HS-27A (cell line): ENCODE measurements around the gene PRR23E.
A peak's percentile ranks its signal among the peaks of the same experiment; 100 is the strongest.

ENCODE experiments used
- DNase-seq: peaks from one replicate; pipeline ENCODE4 v3.0.0-alpha.2; 2012; ENCODE audit warnings: low read depth, missing footprints

Gene PRR23E

GRCh38 chr3:127209840-127210653 is 17.1 kb downstream of the PRR23E start:
- no peak for DNase-seq

GRCh38 chr3:127210654-127210943 is 17.7 kb downstream of the PRR23E start:
- DNase-seq: no peak

- DNase-seq: no peak
These were observed 18.5 kb downstream of the PRR23E start for GRCh38 chr3:127211118-127212060.

- DNase-seq: no peak
These were observed 19.3 kb downstream of the PRR23E start for GRCh38 chr3:127212231-127212630.

GRCh38 chr3:127212711-127213110 is 19.8 kb downstream of the PRR23E start:
- no peak for DNase-seq

- DNase-seq: no peak
These were observed 20.5 kb downstream of the PRR23E start for GRCh38 chr3:127213381-127213918.

- DNase-seq: no peak
These were observed 22.0 kb downstream of the PRR23E start for GRCh38 chr3:127214975-127215374.

GRCh38 chr3:127215714-127216414 is 22.9 kb downstream of the PRR23E start:
- DNase-seq: no peak

- DNase-seq: no peak
These were observed 23.7 kb downstream of the PRR23E start for GRCh38 chr3:127216415-127217261.

- peak; percentile 29 for DNase-seq
These were observed 24.9 kb downstream of the PRR23E start for GRCh38 chr3:127217596-127218453.

GRCh38 chr3:127218454-127218922 is 25.6 kb downstream of the PRR23E start:
- DNase-seq: no peak

- DNase-seq: no peak
These were observed 27.6 kb downstream of the PRR23E start for GRCh38 chr3:127220497-127220896.

GRCh38 chr3:127221037-127221436 is 28.1 kb downstream of the PRR23E start:
- DNase-seq: no peak

GRCh38 chr3:127221446-127222035 is 28.6 kb downstream of the PRR23E start:
- DNase-seq: no peak

- no peak for DNase-seq
These were observed 29.2 kb downstream of the PRR23E start for GRCh38 chr3:127222163-127222562.

GRCh38 chr3:127222664-127223063 is 29.7 kb downstream of the PRR23E start:
- no peak for DNase-seq

GRCh38 chr3:127224118-127224517 is 31.2 kb downstream of the PRR23E start:
- DNase-seq: no peak

- DNase-seq: peak; percentile 51
These were observed 33.5 kb downstream of the PRR23E start for GRCh38 chr3:127226457-127226856.

GRCh38 chr3:127226946-127227842 is 34.3 kb downstream of the PRR23E start:
- peak; percentile 41 for DNase-seq
